ENCODE measurements around the gene CCND3. TPM values are rescaled to one million over a fixed set of nuclear protein-coding genes. Genes with fewer than 3 reads are reported as not detected.

Gene CCND3
- total RNA-seq (2022; extraction: Qiagen RNA extraction) = 121 to 173 TPM (median 155 TPM) in 5 replicates

GRCh38 chr6:41941280-41942066 is at the start of gene CCND3:
Gene CCND3 (minus strand): TSS chr6:41941808. CDS start chr6:41941649, 159 bp downstream.

GRCh38 chr6:41920921-41921711 is 20.5 kb downstream of the CCND3 start, which contains the start of the genes BYSL and MED20:
Gene BYSL (plus strand): TSS chr6:41921499. CDS start chr6:41921563, 64 bp downstream.
Gene MED20 (minus strand): TSS chr6:41921139. CDS start chr6:41921018, 121 bp downstream.

GRCh38 chr6:41895300-41896233 is 46.0 kb downstream of the CCND3 start, which contains the start of gene USP49:
Gene USP49 (minus strand): TSS chr6:41895375. CDS start chr6:41806983, 88,392 bp downstream.

Other genes starting within 250 kb of the CCND3 start
- 8.0 to 9.8 TPM (median 8.4 TPM) in 5 replicates for gene TFEB, start 206.2 kb downstream of the CCND3 start, total RNA-seq (2022; extraction: Qiagen RNA extraction)
- gene PGC, start 194.4 kb downstream of the CCND3 start, total RNA-seq (2022; extraction: Qiagen RNA extraction) = 0.08 to 0.14 TPM (median 0.12 TPM) in 3 of 5 replicates, not detected in the others
- gene FRS3, start 161.9 kb downstream of the CCND3 start, total RNA-seq (2022; extraction: Qiagen RNA extraction) = 2.0 to 2.8 TPM (median 2.2 TPM) in 5 replicates
- gene PRICKLE4, start 161.0 kb downstream of the CCND3 start, total RNA-seq (2022; extraction: Qiagen RNA extraction) = 0.70 to 1.2 TPM (median 0.92 TPM) in 5 replicates
- 281 to 324 TPM (median 298 TPM) in 5 replicates for gene TOMM6, start 154.1 kb downstream of the CCND3 start, total RNA-seq (2022; extraction: Qiagen RNA extraction)
- gene USP49, start 46.4 kb downstream of the CCND3 start, total RNA-seq (2022; extraction: Qiagen RNA extraction) = 0.91 to 1.4 TPM (median 1.1 TPM) in 5 replicates
- 13.2 to 20.7 TPM (median 14.9 TPM) in 5 replicates for gene MED20, start 20.7 kb downstream of the CCND3 start, total RNA-seq (2022; extraction: Qiagen RNA extraction)
- gene BYSL, start 20.3 kb downstream of the CCND3 start, total RNA-seq (2022; extraction: Qiagen RNA extraction) = 38.5 to 49.8 TPM (median 40.9 TPM) in 5 replicates
- gene TAF8, start 108.7 kb upstream of the CCND3 start, total RNA-seq (2022; extraction: Qiagen RNA extraction) = 10.9 to 15.6 TPM (median 13.1 TPM) in 5 replicates
- 2.7 to 3.3 TPM (median 3.1 TPM) in 5 replicates for gene C6orf132, start 200.8 kb upstream of the CCND3 start, total RNA-seq (2022; extraction: Qiagen RNA extraction)
- not detected in 5 replicates for gene GUCA1A, start 231.6 kb upstream of the CCND3 start, total RNA-seq (2022; extraction: Qiagen RNA extraction)

Measured in A549 treated with Hydrocortisone at 1 μM for 4 hours (cell line).